Muscle of arm (tissue), 12 donors: ENCODE results near the gene IQCH. TPM values are rescaled to one million over a fixed set of nuclear protein-coding genes. Genes with fewer than 3 reads are reported as not detected.

ENCODE experiments used
- DNase-seq: peaks from one replicate; pipeline ENCODE4 v3.0.0-alpha.2; 2013
- polyA plus RNA-seq, 12 donors: library from polyadenylated mRNA; unstranded; fragments of 120-200 nt; gene quantifications; one replicate each; pipeline ENCODE4 v1.2.1, GENCODE V29; 2013; ENCODE audit not compliant: insufficient read length in 12 of 12

Gene IQCH
- polyA plus RNA-seq, 12 donors, result 0.80 to 1.7 (median 0.93) TPM; not detected in 2

GRCh38 chr15:67300266-67301025 lies 45.9 kb downstream of the IQCH start:
- no peak for DNase-seq

- DNase-seq, result no peak
Observed at GRCh38 chr15:67303490-67304363, 49.1 kb downstream of the IQCH start.

GRCh38 chr15:67304778-67305177 lies 50.2 kb downstream of the IQCH start:
- no peak for DNase-seq

- DNase-seq, result no peak
Observed at GRCh38 chr15:67305506-67305905, 50.9 kb downstream of the IQCH start.

GRCh38 chr15:67307156-67307555 lies 52.6 kb downstream of the IQCH start:
- no peak for DNase-seq

GRCh38 chr15:67307889-67308597 lies 53.5 kb downstream of the IQCH start:
- no peak for DNase-seq

- no peak for DNase-seq
Observed at GRCh38 chr15:67311731-67312130, 57.1 kb downstream of the IQCH start.

- no peak for DNase-seq
Observed at GRCh38 chr15:67319961-67320360, 65.4 kb downstream of the IQCH start.

GRCh38 chr15:67321352-67321751 lies 66.8 kb downstream of the IQCH start:
- no peak for DNase-seq

GRCh38 chr15:67322481-67322880 lies 67.9 kb downstream of the IQCH start:
- DNase-seq, result no peak

- no peak for DNase-seq
Observed at GRCh38 chr15:67327312-67327711, 72.7 kb downstream of the IQCH start.

- no peak for DNase-seq
Observed at GRCh38 chr15:67327737-67328136, 73.2 kb downstream of the IQCH start.

- DNase-seq, result no peak
Observed at GRCh38 chr15:67329984-67330733, 75.6 kb downstream of the IQCH start.

- DNase-seq, result no peak
Observed at GRCh38 chr15:67331676-67332075, 77.1 kb downstream of the IQCH start.

GRCh38 chr15:67335026-67335425 lies 80.4 kb downstream of the IQCH start:
- no peak for DNase-seq

GRCh38 chr15:67335534-67336222 lies 81.1 kb downstream of the IQCH start:
- no peak for DNase-seq

GRCh38 chr15:67340630-67341029 lies 86.0 kb downstream of the IQCH start:
- no peak for DNase-seq

- no peak for DNase-seq
Observed at GRCh38 chr15:67341539-67341938, 87.0 kb downstream of the IQCH start.

- no peak for DNase-seq
Observed at GRCh38 chr15:67343206-67343605, 88.6 kb downstream of the IQCH start.

GRCh38 chr15:67349634-67350033 lies 95.0 kb downstream of the IQCH start:
- DNase-seq, result no peak

- no peak for DNase-seq
Observed at GRCh38 chr15:67350042-67350441, 95.5 kb downstream of the IQCH start.
